Uterus (tissue), 2 donors: ENCODE measurements around the gene CFAP97.

ENCODE experiments used
- CTCF ChIP-seq, 4 experiments: fragments of 200-600 bp in 2 of 4; fragments of 450-650 bp in 2 of 4; sonication (generic) in 2 of 4; IDR thresholded peaks; one replicate each; pipeline ENCODE4 v1.5.1; 2016 to 2019; ENCODE audit warnings: antibody characterized with exemption in 4 of 4, mild to moderate bottlenecking in 2 of 4, moderate library complexity in 1 of 4
- POLR2A ChIP-seq, 2 donors: fragments of 450-650 bp; IDR thresholded peaks; one replicate each; pipeline ENCODE4 v1.6.1; 2016; ENCODE audit warnings: antibody characterized with exemption in 2 of 2, mild to moderate bottlenecking in 1 of 2, moderate library complexity in 1 of 2

GRCh38 chr4:185141777-185142176 is 62.0 kb downstream of the CFAP97 start:
- TF ChIP-seq CTCF (IDR thresholded peaks at IDR 0.05), result no peak
- no peak for TF ChIP-seq POLR2A (IDR thresholded peaks at IDR 0.05)
